Uterus (tissue), 4 donors: ENCODE data around the gene SMIM1. TPM values are rescaled to one million over a fixed set of nuclear protein-coding genes. Genes with fewer than 3 reads are reported as not detected.

Source experiments
- DNase-seq, 2 donors: peaks; one replicate each; pipeline ENCODE4 v3.0.0-alpha.2; 2019 to 2020
- H3K27ac ChIP-seq, 2 donors: fragments of 200-600 bp; sonication (generic); 1 replicate in 1 of 2; 2 replicates in 1 of 2; pipeline ENCODE4 v1.5.1; 2016 to 2018
- H3K27me3 ChIP-seq, 2 donors: fragments of 200-600 bp; sonication (generic); one replicate each; pipeline ENCODE4 v1.5.1; 2018 to 2019; ENCODE audit warnings: control low read depth in 1 of 2
- H3K36me3 ChIP-seq, 2 donors: fragments of 200-600 bp; sonication (generic); one replicate each; pipeline ENCODE4 v1.5.1; 2019; ENCODE audit warnings: control low read depth in 1 of 2
- H3K4me1 ChIP-seq, 2 donors: fragments of 200-600 bp; sonication (generic); one replicate each; pipeline ENCODE4 v1.5.1; 2018 to 2019; ENCODE audit warnings: control low read depth in 1 of 2
- H3K4me3 ChIP-seq, 2 donors: fragments of 200-600 bp; sonication (generic); 1 replicate in 1 of 2; 2 replicates in 1 of 2; pipeline ENCODE4 v1.5.1; 2018 to 2019; ENCODE audit warnings: mild to moderate bottlenecking in 1 of 2
- H3K9me3 ChIP-seq, 2 donors: fragments of 200-600 bp; sonication (generic); one replicate each; pipeline ENCODE4 v1.5.1; 2019; ENCODE audit warnings: control low read depth in 1 of 2
- POLR2A ChIP-seq, 2 donors: fragments of 450-650 bp; IDR thresholded peaks; one replicate each; pipeline ENCODE4 v1.6.1; 2016; ENCODE audit warnings: antibody characterized with exemption in 2 of 2, mild to moderate bottlenecking in 1 of 2, moderate library complexity in 1 of 2
- intact Hi-C: fragments of 100-400 bp; cut with DNase I; formaldehyde crosslinking; loops from one replicate; pipeline ENCODE4 v1.15.1; 2023; ENCODE audit warnings: low total_unique reads
- total RNA-seq, 4 donors: library from RNA; depleted of rRNA in 3 of 4; stranded (reverse); fragments of >200 nt in 3 of 4; gene quantifications; one replicate each; pipeline versions ENCODE4 v1.1.0 to v1.2.4, GENCODE V29; 2014 to 2023
- TF ChIP-seq, protein P1 (sequence below), 4 experiments: fragments of 200-600 bp in 2 of 4; fragments of 450-650 bp in 2 of 4; sonication (generic) in 2 of 4; IDR thresholded peaks; one replicate each; pipeline ENCODE4 v1.5.1; 2016 to 2019; ENCODE audit warnings: antibody characterized with exemption in 4 of 4, mild to moderate bottlenecking in 2 of 4, moderate library complexity in 1 of 4
- donor health status: DM: yes; HTN: yes; CAD: no.

Gene SMIM1
- total RNA-seq, 4 donors from 2014 or later = 4.4 to 15.4 TPM; not detected in 2

DNA sequence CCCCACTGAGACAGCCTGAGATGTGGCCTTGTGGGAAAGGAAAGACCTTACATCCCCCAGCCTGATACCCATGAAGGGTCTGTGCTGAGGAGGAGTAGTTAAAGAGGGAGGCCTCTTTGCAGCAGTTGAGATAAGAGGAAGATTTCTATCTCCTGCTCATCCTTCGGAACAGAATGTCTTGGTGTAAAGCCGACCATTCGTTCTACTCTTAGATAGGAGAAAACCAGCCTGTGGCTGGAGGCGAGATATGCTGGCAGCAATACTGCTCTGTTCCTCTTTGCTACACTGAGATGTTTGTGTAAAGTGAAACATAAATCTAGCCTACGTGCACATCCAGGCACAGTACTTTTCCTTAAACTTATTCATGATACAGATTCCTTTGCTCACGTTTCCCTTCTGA, 21.8 kb upstream of the SMIM1 start:
- Histone ChIP-seq H3K27me3 (no peaks in the 10 kb centered on the region), H3K36me3 (no peaks in the 10 kb centered on the region), H3K4me1 (peaks cover 4 to 8% of the 10 kb centered on the region in 2 donors), H3K9me3 (no peaks in the 10 kb centered on the region), H3K4me3 (no peak overlapping the region), H3K27ac (no peak overlapping the region)
- intact Hi-C loops = no loop called here
- TF ChIP-seq, protein P1, sequence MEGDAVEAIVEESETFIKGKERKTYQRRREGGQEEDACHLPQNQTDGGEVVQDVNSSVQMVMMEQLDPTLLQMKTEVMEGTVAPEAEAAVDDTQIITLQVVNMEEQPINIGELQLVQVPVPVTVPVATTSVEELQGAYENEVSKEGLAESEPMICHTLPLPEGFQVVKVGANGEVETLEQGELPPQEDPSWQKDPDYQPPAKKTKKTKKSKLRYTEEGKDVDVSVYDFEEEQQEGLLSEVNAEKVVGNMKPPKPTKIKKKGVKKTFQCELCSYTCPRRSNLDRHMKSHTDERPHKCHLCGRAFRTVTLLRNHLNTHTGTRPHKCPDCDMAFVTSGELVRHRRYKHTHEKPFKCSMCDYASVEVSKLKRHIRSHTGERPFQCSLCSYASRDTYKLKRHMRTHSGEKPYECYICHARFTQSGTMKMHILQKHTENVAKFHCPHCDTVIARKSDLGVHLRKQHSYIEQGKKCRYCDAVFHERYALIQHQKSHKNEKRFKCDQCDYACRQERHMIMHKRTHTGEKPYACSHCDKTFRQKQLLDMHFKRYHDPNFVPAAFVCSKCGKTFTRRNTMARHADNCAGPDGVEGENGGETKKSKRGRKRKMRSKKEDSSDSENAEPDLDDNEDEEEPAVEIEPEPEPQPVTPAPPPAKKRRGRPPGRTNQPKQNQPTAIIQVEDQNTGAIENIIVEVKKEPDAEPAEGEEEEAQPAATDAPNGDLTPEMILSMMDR (IDR thresholded peaks at IDR 0.05) = no peak
- TF ChIP-seq POLR2A (IDR thresholded peaks at IDR 0.05) = no peak
- no peak for DNase-seq

- Histone ChIP-seq H3K36me3 (no peaks in the 10 kb centered on the region), H3K27me3 (no peaks in the 10 kb centered on the region), H3K27ac (no peak within 1 kb of the TSS), H3K9me3 (no peaks in the 10 kb centered on the region), H3K4me3 (no peak within 1 kb of the TSS), H3K4me1 (peaks cover 4 to 5% of the 10 kb centered on the region in 2 donors)
- no peak for DNase-seq
- intact Hi-C loops = no loop called here
- TF ChIP-seq, protein P1 (IDR thresholded peaks at IDR 0.05) = no peak
- TF ChIP-seq POLR2A (IDR thresholded peaks at IDR 0.05) = no peak
These were observed 20.1 kb upstream of the SMIM1 start, which contains the start of gene CCDC27 for GRCh38 chr1:3752400-3752945. TSS of gene CCDC27 (plus strand) at chr1:3752450. CDS start at chr1:3752482, 32 bp downstream.

- Histone ChIP-seq H3K4me3 (no peak overlapping the region), H3K36me3 (no peaks in the 10 kb centered on the region), H3K4me1 (no peaks in the 10 kb centered on the region), H3K27ac (no peak overlapping the region), H3K27me3 (no peaks in the 10 kb centered on the region), H3K9me3 (no peaks in the 10 kb centered on the region)
- no peak for DNase-seq
- intact Hi-C loops = no loop called here
- TF ChIP-seq POLR2A (IDR thresholded peaks at IDR 0.05) = no peak
- TF ChIP-seq, protein P1 (IDR thresholded peaks at IDR 0.05) = no peak
These were observed 18.7 kb upstream of the SMIM1 start for GRCh38 chr1:3753656-3754454.

DNA sequence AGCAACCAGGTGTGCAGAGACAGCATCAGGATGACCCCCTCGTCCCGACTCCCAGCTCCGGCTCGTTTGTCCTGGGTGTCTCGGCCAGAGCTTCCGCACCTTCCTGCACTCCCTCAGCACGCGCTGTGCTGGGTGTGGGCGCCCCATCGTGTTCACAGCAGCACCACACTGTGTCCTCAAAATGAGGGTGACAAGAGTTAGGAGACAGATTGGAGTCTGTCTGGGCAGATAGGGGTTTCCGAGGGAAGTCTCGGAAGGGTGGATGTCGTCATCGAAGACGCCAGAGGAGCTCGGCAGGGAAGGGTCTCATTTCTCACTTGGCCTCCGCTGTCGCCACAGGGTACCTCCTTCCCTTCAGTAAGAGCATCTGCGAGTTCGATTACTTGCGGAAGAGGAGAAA, 16.2 kb upstream of the SMIM1 start:
- no peak for DNase-seq
- intact Hi-C loops = no loop called here
- H3K4me3 ChIP-seq = no peak overlapping the region
- H3K36me3 ChIP-seq = no peaks in the 10 kb centered on the region
- no peaks in the 10 kb centered on the region for H3K27me3 ChIP-seq
- H3K4me1 ChIP-seq = no peaks in the 10 kb centered on the region
- no peak overlapping the region for H3K27ac ChIP-seq
- TF ChIP-seq POLR2A (IDR thresholded peaks at IDR 0.05) = no peak
- TF ChIP-seq, protein P1 (IDR thresholded peaks at IDR 0.05) = no peak
- H3K9me3 ChIP-seq = no peaks in the 10 kb centered on the region

DNA sequence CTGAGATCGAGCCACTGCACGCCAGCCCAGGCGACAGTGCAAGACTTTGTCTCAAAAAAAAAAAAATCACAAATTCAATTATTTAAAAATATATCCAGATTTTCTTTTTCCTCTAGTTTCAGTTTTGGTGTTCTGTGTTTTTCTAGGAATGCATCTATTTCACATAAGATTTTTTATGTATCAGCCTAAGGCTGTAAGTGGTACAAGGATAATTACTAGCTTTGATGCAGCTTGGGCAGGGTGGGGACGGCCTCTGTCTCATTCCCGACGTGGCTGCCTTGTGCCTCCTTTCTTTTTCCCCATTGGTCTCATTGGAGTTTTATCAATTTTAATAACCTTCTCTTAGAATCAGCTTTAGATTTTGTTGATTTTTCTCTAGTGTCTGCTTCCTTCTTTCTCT, 13.4 kb upstream of the SMIM1 start:
- H3K4me1 ChIP-seq = no peaks in the 10 kb centered on the region
- TF ChIP-seq, protein P1 (IDR thresholded peaks at IDR 0.05) = no peak
- TF ChIP-seq POLR2A (IDR thresholded peaks at IDR 0.05) = no peak
- intact Hi-C loops = no loop called here
- no peaks in the 10 kb centered on the region for H3K36me3 ChIP-seq
- DNase-seq = no peak
- no peaks in the 10 kb centered on the region for H3K9me3 ChIP-seq
- no peak overlapping the region for H3K4me3 ChIP-seq
- no peak overlapping the region for H3K27ac ChIP-seq
- H3K27me3 ChIP-seq = no peaks in the 10 kb centered on the region
